ENCODE measurements around the gene DNASE1. TPM values are rescaled to one million over a fixed set of nuclear protein-coding genes. Genes with fewer than 3 reads are reported as not detected.

The DNASE1 gene
- total RNA-seq, 1 experiment from 2014 or later = 11.0 TPM

- Histone ChIP-seq H3K27ac (ENCODE audit: low read depth, low read length) (no peak overlapping the region), H3K79me2 (ENCODE audit: insufficient read depth, low read length) (peaks cover 4% of the 10 kb centered on the region; the same call in 1 of the 2 replicates), H3K27me3 (ENCODE audit: insufficient read depth, low read length) (no peaks in the 10 kb centered on the region), H3K9ac (ENCODE audit: low read length) (no peak overlapping the region), H4K20me1 (ENCODE audit: insufficient read depth) (no peaks in the 10 kb centered on the region), H2AFZ (ENCODE audit: low read depth, low read length, poor library complexity, severe bottlenecking) (no peak overlapping the region), H3K36me3 (ENCODE audit: control insufficient read depth in 1 of 2, insufficient read depth in 2 of 2, low read length in 2 of 2) (peaks cover 0 to 13% of the 10 kb centered on the region in 2 experiments; a peak in 1 of 4 replicates), H3K4me3 (replicated peaks in 1 of 2; ENCODE audit: low read depth in 1 of 2, low read length in 2 of 2) (no peak overlapping the region), H3K4me1 (ENCODE audit: control insufficient read depth in 1 of 2, insufficient read depth in 2 of 2, low read length in 2 of 2) (peaks cover 0 to 7% of the 10 kb centered on the region in 2 experiments; a peak in 2 of 4 replicates), H3K4me2 (ENCODE audit: low read length) (no peak overlapping the region), H3K9me2 (ENCODE audit: insufficient read depth) (no peaks in the 10 kb centered on the region), H3K9me3 (ENCODE audit: control insufficient read depth in 1 of 2, insufficient read depth in 1 of 2, low read depth in 1 of 2, low read length in 2 of 2) (no peaks in the 10 kb centered on the region)
- CTCF ChIA-PET = no interaction called here
- ATAC-seq = no peak
- BruUV-seq (replicated peaks) = no TSS peak
- DNase-seq (ENCODE audit: low read depth, low spot score) = no peak
- no peak for TF ChIP-seq SRF (IDR thresholded peaks at IDR 0.05; ENCODE audit: low read depth)
- TF ChIP-seq YY1 (IDR thresholded peaks at IDR 0.05; ENCODE audit: extremely low read depth, insufficient replicate concordance, low read depth, low read length) = no peak
- TF ChIP-seq TCF7L2 (IDR thresholded peaks at IDR 0.05; ENCODE audit: borderline replicate concordance, extremely low read depth, insufficient read depth, insufficient read length) = no peak
- TF ChIP-seq FOSL1 (IDR thresholded peaks at IDR 0.05; ENCODE audit: low read depth) = no peak
- TF ChIP-seq POLR2A (IDR thresholded peaks at IDR 0.05; ENCODE audit: borderline replicate concordance, extremely low read depth, insufficient read depth, insufficient read length) = no peak
- TF ChIP-seq POLR2AphosphoS5 (IDR thresholded peaks at IDR 0.05; ENCODE audit: low read depth, low read length) = no peak
- TF ChIP-seq ZBTB33 (IDR thresholded peaks at IDR 0.05; ENCODE audit: extremely low read depth, insufficient replicate concordance, low read length) = no peak
- TF ChIP-seq SIN3A (IDR thresholded peaks at IDR 0.05; ENCODE audit: low read depth) = no peak
- TF ChIP-seq EZH2 (IDR thresholded peaks at IDR 0.05) = no peak
- TF ChIP-seq ATF3 (IDR thresholded peaks at IDR 0.05) = no peak
- no peak for TF ChIP-seq CTCF (IDR thresholded peaks at IDR 0.05 in 2 of 3, conservative IDR thresholded peaks at IDR 0.05 in 1 of 3; ENCODE audit: borderline replicate concordance in 1 of 3, insufficient read depth in 1 of 3, low read depth in 2 of 3, low read length in 2 of 3)
- no peak for TF ChIP-seq EGR1 (IDR thresholded peaks at IDR 0.05; ENCODE audit: low read depth)
- no peak for TF ChIP-seq REST (IDR thresholded peaks at IDR 0.05; ENCODE audit: low read depth)
- TF ChIP-seq EZH2phosphoT487 (IDR thresholded peaks at IDR 0.05; ENCODE audit: borderline replicate concordance) = no peak
- TF ChIP-seq SP1 (IDR thresholded peaks at IDR 0.05; ENCODE audit: low read depth) = no peak
- TF ChIP-seq CEBPB (IDR thresholded peaks at IDR 0.05; ENCODE audit: low read depth) = no peak
- RAD21 ChIA-PET (ENCODE audit: low non-redundant PET in 1 of 2, low total read pairs in 2 of 2, uncharacterized antibody in 2 of 2, unreplicated experiment in 2 of 2) = no interaction called here
- intact Hi-C loops (cut with micrococcal nuclease) = no loop called here
- POLR2A ChIA-PET = no interaction called here
These were observed 48.0 kb upstream of the DNASE1 start for GRCh38 chr16:3606441-3606840.

Data from HCT116 (cell line).